DMS 273 treated with DMSO at 0.1 percent for 48 hours (cell line): Measurements from ENCODE around the gene FAM185A.
A peak's percentile ranks its signal among the peaks of the same experiment; 100 is the strongest.
"Not testable (repeated sequence)": the region's sequence is repeated elsewhere in the genome, so short reads cannot be mapped to it uniquely, and the experiment has no call there.

Experiments used
- DNase-seq: peaks from one replicate; lab custom pipeline; 2025; lab: John Stamatoyannopoulos, UW

Gene FAM185A

GRCh38 chr7:102748605-102749444 lies at the start of gene FAM185A:
Gene FAM185A (plus strand): TSS chr7:102748999. CDS start chr7:102749208, 209 bp downstream.
- DNase-seq: peak; percentile 100

GRCh38 chr7:102713011-102713690 lies 35.6 kb upstream of the FAM185A start:
- not testable (repeated sequence) for DNase-seq

GRCh38 chr7:102713691-102714080 lies 35.1 kb upstream of the FAM185A start:
- DNase-seq: not testable (repeated sequence)

GRCh38 chr7:102714774-102715522 lies 33.9 kb upstream of the FAM185A start:
- DNase-seq: not testable (repeated sequence)

- not testable (repeated sequence) for DNase-seq
Measured at GRCh38 chr7:102715718-102716117, 33.1 kb upstream of the FAM185A start.

GRCh38 chr7:102718491-102718890 lies 30.3 kb upstream of the FAM185A start:
- DNase-seq: not testable (repeated sequence)

GRCh38 chr7:102726170-102726569 lies 22.6 kb upstream of the FAM185A start:
- DNase-seq: not testable (repeated sequence)

GRCh38 chr7:102729670-102730069 lies 19.1 kb upstream of the FAM185A start:
- DNase-seq: not testable (repeated sequence)

- DNase-seq: not testable (repeated sequence)
Measured at GRCh38 chr7:102730431-102730830, 18.4 kb upstream of the FAM185A start.

GRCh38 chr7:102742002-102742771 lies 6.6 kb upstream of the FAM185A start:
- not testable (repeated sequence) for DNase-seq

GRCh38 chr7:102743861-102744260 lies 4.9 kb upstream of the FAM185A start:
- DNase-seq: not testable (repeated sequence)

GRCh38 chr7:102745494-102746288 lies 3.1 kb upstream of the FAM185A start:
- not testable (repeated sequence) for DNase-seq

- not testable (repeated sequence) for DNase-seq
Measured at GRCh38 chr7:102749445-102749786, 617 bp downstream of the FAM185A start.

- not testable (repeated sequence) for DNase-seq
Measured at GRCh38 chr7:102758227-102758626, 9.4 kb downstream of the FAM185A start.

GRCh38 chr7:102759934-102760333 lies 11.1 kb downstream of the FAM185A start:
- not testable (repeated sequence) for DNase-seq

GRCh38 chr7:102761234-102761633 lies 12.4 kb downstream of the FAM185A start:
- DNase-seq: not testable (repeated sequence)

- not testable (repeated sequence) for DNase-seq
Measured at GRCh38 chr7:102763295-102763905, 14.6 kb downstream of the FAM185A start.

- not testable (repeated sequence) for DNase-seq
Measured at GRCh38 chr7:102769657-102770192, 20.9 kb downstream of the FAM185A start.

GRCh38 chr7:102770467-102770866 lies 21.7 kb downstream of the FAM185A start:
- not testable (repeated sequence) for DNase-seq

GRCh38 chr7:102776217-102776616 lies 27.4 kb downstream of the FAM185A start:
- not testable (repeated sequence) for DNase-seq
